ENCODE results near the gene ADI1. TPM values are rescaled to one million over a fixed set of nuclear protein-coding genes. Genes with fewer than 3 reads are reported as not detected.
"Not testable (repeated sequence)": the region's sequence is repeated elsewhere in the genome, so short reads cannot be mapped to it uniquely, and the experiment has no call there.

ADI1 gene
- polyA plus RNA-seq, 1 experiment, result 53.3 TPM

DNA sequence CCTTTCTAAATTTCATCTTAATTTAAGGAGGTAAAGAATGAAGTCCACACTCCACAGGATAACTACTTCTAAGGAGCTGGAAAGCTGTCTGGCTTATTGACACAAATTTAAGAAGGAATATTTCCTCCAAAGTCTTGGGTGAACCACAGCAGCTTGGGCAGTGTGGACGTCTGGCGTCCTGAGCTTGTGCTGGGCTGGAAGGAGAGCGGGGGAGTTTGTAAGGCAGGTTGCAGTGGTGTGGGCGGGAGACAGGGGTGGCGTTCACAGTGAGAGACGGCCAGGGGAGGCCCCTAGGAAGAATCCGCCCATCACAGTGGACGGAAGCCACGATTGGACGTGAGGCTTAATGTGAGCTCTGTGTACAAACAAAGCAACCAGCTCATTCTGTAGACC, 25.7 kb downstream of the ADI1 start:
- ChIA-PET POLR2A (no interaction called here), CTCF (interaction anchor here (0.9 kb wide), 1 partner anchor 45 kb away, joined by 3 read pairs; no protein-coding TSS in a partner anchor)
- TF ChIP-seq, protein P1, sequence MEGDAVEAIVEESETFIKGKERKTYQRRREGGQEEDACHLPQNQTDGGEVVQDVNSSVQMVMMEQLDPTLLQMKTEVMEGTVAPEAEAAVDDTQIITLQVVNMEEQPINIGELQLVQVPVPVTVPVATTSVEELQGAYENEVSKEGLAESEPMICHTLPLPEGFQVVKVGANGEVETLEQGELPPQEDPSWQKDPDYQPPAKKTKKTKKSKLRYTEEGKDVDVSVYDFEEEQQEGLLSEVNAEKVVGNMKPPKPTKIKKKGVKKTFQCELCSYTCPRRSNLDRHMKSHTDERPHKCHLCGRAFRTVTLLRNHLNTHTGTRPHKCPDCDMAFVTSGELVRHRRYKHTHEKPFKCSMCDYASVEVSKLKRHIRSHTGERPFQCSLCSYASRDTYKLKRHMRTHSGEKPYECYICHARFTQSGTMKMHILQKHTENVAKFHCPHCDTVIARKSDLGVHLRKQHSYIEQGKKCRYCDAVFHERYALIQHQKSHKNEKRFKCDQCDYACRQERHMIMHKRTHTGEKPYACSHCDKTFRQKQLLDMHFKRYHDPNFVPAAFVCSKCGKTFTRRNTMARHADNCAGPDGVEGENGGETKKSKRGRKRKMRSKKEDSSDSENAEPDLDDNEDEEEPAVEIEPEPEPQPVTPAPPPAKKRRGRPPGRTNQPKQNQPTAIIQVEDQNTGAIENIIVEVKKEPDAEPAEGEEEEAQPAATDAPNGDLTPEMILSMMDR (IDR thresholded peaks at IDR 0.05; ENCODE audit: insufficient read depth, low read depth, low read length), result no peak
- H3K27me3 ChIP-seq (ENCODE audit: control insufficient read depth, insufficient read depth, low read length), result no peaks in the 10 kb centered on the region
- no peak overlapping the region for H3K4me3 ChIP-seq (ENCODE audit: low read depth, low read length)
- DNase-seq (ENCODE audit: low read depth), result no peak
- 0 out of 2 replicates have a peak, but pooled peaks cover 4% of the 10 kb centered on the region for H3K36me3 ChIP-seq (ENCODE audit: control insufficient read depth, insufficient read depth, low read length)

- CTCF ChIA-PET, result interaction anchor here (0.9 kb wide), 1 partner anchor 45 kb away, joined by 3 read pairs; no protein-coding TSS in a partner anchor
- DNase-seq (ENCODE audit: low read depth), result no peak
- Histone ChIP-seq H3K4me3 (ENCODE audit: low read depth, low read length) (no peak overlapping the region), H3K36me3 (ENCODE audit: control insufficient read depth, insufficient read depth, low read length) (0 out of 2 replicates have a peak, but pooled peaks cover 1% of the 10 kb centered on the region), H3K27me3 (ENCODE audit: control insufficient read depth, insufficient read depth, low read length) (no peaks in the 10 kb centered on the region)
- TF ChIP-seq, protein P1 (IDR thresholded peaks at IDR 0.05; ENCODE audit: insufficient read depth, low read depth, low read length), result no peak
- POLR2A ChIA-PET, result no interaction called here
These were observed 26.2 kb downstream of the ADI1 start for GRCh38 chr2:3492951-3493614.

GRCh38 chr2:3492475-3492787, 26.9 kb downstream of the ADI1 start:
- H3K4me3 ChIP-seq (ENCODE audit: low read depth, low read length); DNase-seq (ENCODE audit: low read depth); H3K36me3 ChIP-seq (ENCODE audit: control insufficient read depth, insufficient read depth, low read length); POLR2A ChIA-PET; H3K27me3 ChIP-seq (ENCODE audit: control insufficient read depth, insufficient read depth, low read length): not testable (repeated sequence)
- CTCF ChIA-PET, result interaction anchor here (1.0 kb wide), 1 partner anchor 30 kb away, joined by 3 read pairs; no protein-coding TSS in a partner anchor

- Histone ChIP-seq H3K4me3 (ENCODE audit: low read depth, low read length) (no peak overlapping the region), H3K36me3 (ENCODE audit: control insufficient read depth, insufficient read depth, low read length) (no peaks in the 10 kb centered on the region), H3K27me3 (ENCODE audit: control insufficient read depth, insufficient read depth, low read length) (no peaks in the 10 kb centered on the region)
- TF ChIP-seq, protein P1 (IDR thresholded peaks at IDR 0.05; ENCODE audit: insufficient read depth, low read depth, low read length), result no peak
- ChIA-PET CTCF (interaction anchor here (0.6 to 1.0 kb wide), 2 partner anchors 29 to 58 kb away, joined by 3 read pairs; no protein-coding TSS in a partner anchor), POLR2A (no interaction called here)
- DNase-seq (ENCODE audit: low read depth), result no peak
These were observed 27.4 kb downstream of the ADI1 start for GRCh38 chr2:3491716-3492474.

- ChIA-PET CTCF (interaction anchor here (0.6 to 1.1 kb wide), 3 partner anchors 16 to 57 kb away, joined by 3 read pairs; no protein-coding TSS in a partner anchor), POLR2A (no interaction called here)
- no peak for DNase-seq (ENCODE audit: low read depth)
- Histone ChIP-seq H3K36me3 (ENCODE audit: control insufficient read depth, insufficient read depth, low read length) (no peaks in the 10 kb centered on the region), H3K27me3 (ENCODE audit: control insufficient read depth, insufficient read depth, low read length) (no peaks in the 10 kb centered on the region), H3K4me3 (ENCODE audit: low read depth, low read length) (no peak overlapping the region)
- TF ChIP-seq, protein P1 (IDR thresholded peaks at IDR 0.05; ENCODE audit: insufficient read depth, low read depth, low read length), result no peak
These were observed 28.0 kb downstream of the ADI1 start for GRCh38 chr2:3491306-3491705.

Data from BJ (cell line).